GM23338 (cell line): Measurements from ENCODE around the gene CYP2E1. TPM values are rescaled to one million over a fixed set of nuclear protein-coding genes. Genes with fewer than 3 reads are reported as not detected.

Experiments used
- ATAC-seq: fragments of 200-7000 bp; cut with Tn5 transposase; 3 replicates; pipeline ENCODE4 v1.9.1; 2020
- DNase-seq: peaks from one replicate; pipeline ENCODE4 v3.0.0-alpha.2; 2015; ENCODE audit warnings: low spot score
- H2AFZ ChIP-seq: fragments of 200-600 bp; sonication (generic); 2 replicates; pipeline ENCODE4 v1.8.0; 2016; ENCODE audit warnings: antibody characterized with exemption, mild to moderate bottlenecking, moderate library complexity
- H3F3A ChIP-seq: fragments of 200-600 bp; sonication (generic); replicated peaks from 2 replicates; pipeline ENCODE4 v1.8.0; 2017; ENCODE audit warnings: antibody characterized with exemption, mixed run types, low read depth
- H3K27ac ChIP-seq: fragments of 200-600 bp; sonication (generic); 2 replicates; pipeline ENCODE4 v1.6.1; 2016; ENCODE audit warnings: low read depth
- H3K27me3 ChIP-seq: fragments of 200-600 bp; sonication (generic); 2 replicates; pipeline ENCODE4 v1.8.0; 2016; ENCODE audit warnings: mild to moderate bottlenecking, mixed run types, moderate library complexity; ENCODE audit not compliant: insufficient read depth
- H3K36me3 ChIP-seq: fragments of 200-600 bp; sonication (generic); 2 replicates; pipeline ENCODE4 v1.8.0; 2016; ENCODE audit warnings: mild to moderate bottlenecking; ENCODE audit not compliant: insufficient read depth
- H3K4me1 ChIP-seq: fragments of 200-600 bp; sonication (generic); 2 replicates; pipeline ENCODE4 v1.8.0; 2016; ENCODE audit warnings: mild to moderate bottlenecking, moderate library complexity; ENCODE audit not compliant: insufficient read depth
- H3K4me2 ChIP-seq: fragments of 200-600 bp; sonication (generic); 2 replicates; pipeline ENCODE4 v1.7.1; 2017; ENCODE audit warnings: mixed run types
- H3K4me3 ChIP-seq: fragments of 200-600 bp; sonication (generic); 2 replicates; pipeline ENCODE4 v1.6.1; 2016; ENCODE audit warnings: mixed run types
- H3K79me2 ChIP-seq: fragments of 200-600 bp; sonication (generic); replicated peaks from 2 replicates; pipeline ENCODE4 v1.8.0; 2017; ENCODE audit warnings: mild to moderate bottlenecking; ENCODE audit not compliant: insufficient read depth
- H3K9me2 ChIP-seq: fragments of 200-600 bp; sonication (generic); 2 replicates; pipeline ENCODE4 v1.8.0; 2017; ENCODE audit not compliant: insufficient read depth
- H4K20me1 ChIP-seq: fragments of 200-600 bp; sonication (generic); replicated peaks from 2 replicates; pipeline ENCODE4 v1.8.0; 2017; ENCODE audit warnings: mild to moderate bottlenecking; ENCODE audit not compliant: insufficient read depth
- H3K27ac Mint-ChIP-seq: 2 replicates; pipeline ENCODE4 v1.8.0; 2020; ENCODE audit warnings: inconsistent platforms, mild to moderate bottlenecking, moderate library complexity, mixed read lengths
- H3K27me3 Mint-ChIP-seq: 3 replicates; pipeline ENCODE4 v1.8.0; 2022; ENCODE audit warnings: low read depth, mild to moderate bottlenecking, moderate library complexity, mixed read lengths, inconsistent platforms; ENCODE audit not compliant: insufficient read depth, poor library complexity
- H3K36me3 Mint-ChIP-seq: 3 replicates; pipeline ENCODE4 v1.8.0; 2021; ENCODE audit warnings: low read depth, mild to moderate bottlenecking, inconsistent platforms, moderate library complexity, mixed read lengths
- H3K4me1 Mint-ChIP-seq: 3 replicates; pipeline ENCODE4 v1.8.0; 2020; ENCODE audit warnings: mild to moderate bottlenecking, inconsistent platforms, mixed read lengths
- H3K4me3 Mint-ChIP-seq: 3 replicates; pipeline ENCODE4 v1.8.0; 2021; ENCODE audit warnings: moderate library complexity, mild to moderate bottlenecking, inconsistent platforms, mixed read lengths
- H3K9me3 Mint-ChIP-seq: 3 replicates; pipeline ENCODE4 v1.8.0; 2020; ENCODE audit warnings: moderate library complexity, mild to moderate bottlenecking, inconsistent platforms, mixed read lengths
- CREB1 ChIP-seq: fragments of 250-450 bp; sonication (Bioruptor Pico); IDR thresholded peaks from 2 replicates; pipeline ENCODE4 v1.5.0; 2020; ENCODE audit warnings: low read depth, mild to moderate bottlenecking, moderate library complexity
- ETS1 ChIP-seq: IDR thresholded peaks from 2 replicates; pipeline ENCODE4 v1.6.1; 2016; ENCODE audit warnings: antibody characterized with exemption
- EZH2 ChIP-seq: fragments of 200-600 bp; sonication (generic); IDR thresholded peaks from one replicate; pipeline ENCODE4 v1.8.0; 2017; ENCODE audit warnings: antibody characterized with exemption, mild to moderate bottlenecking, low read depth; ENCODE audit not compliant: unreplicated experiment
- EZH2phosphoT487 ChIP-seq: fragments of 200-600 bp; sonication (generic); IDR thresholded peaks from one replicate; pipeline ENCODE4 v1.8.1; 2018; ENCODE audit warnings: antibody characterized with exemption; ENCODE audit not compliant: unreplicated experiment
- JUNB ChIP-seq: IDR thresholded peaks from one replicate; pipeline ENCODE4 v1.6.1; 2016; ENCODE audit warnings: antibody characterized with exemption; ENCODE audit not compliant: unreplicated experiment
- NANOG ChIP-seq: IDR thresholded peaks from 2 replicates; pipeline ENCODE4 v1.6.1; 2016; ENCODE audit warnings: antibody characterized with exemption, borderline replicate concordance
- POLR2AphosphoS5 ChIP-seq: IDR thresholded peaks from 2 replicates; pipeline ENCODE4 v1.6.1; 2016; ENCODE audit warnings: antibody characterized with exemption, low read depth
- STAT1 ChIP-seq: IDR thresholded peaks from one replicate; pipeline ENCODE4 v1.6.1; 2016; ENCODE audit warnings: antibody characterized with exemption; ENCODE audit not compliant: unreplicated experiment
- ZNF114 ChIP-seq: fragments of 250-450 bp; sonication (Bioruptor Pico); IDR thresholded peaks from 2 replicates; pipeline ENCODE4 v1.5.0; 2020; ENCODE audit warnings: mild to moderate bottlenecking, moderate library complexity
- ZNF331 ChIP-seq: fragments of 250-450 bp; sonication (Bioruptor Pico); IDR thresholded peaks from 2 replicates; pipeline ENCODE4 v1.5.0; 2020; ENCODE audit warnings: low read depth, mild to moderate bottlenecking, moderate library complexity
- polyA plus RNA-seq: library from polyadenylated mRNA; unstranded; fragments of >200 nt; fragmentation: Nextera tagmentation; extraction: Ambion mirVana; gene quantifications from 2 replicates; pipeline ENCODE4 v1.2.1, GENCODE V29; 2016
- total RNA-seq: library from RNA; depleted of rRNA; stranded (reverse); fragments of >200 nt; shearing (Covaris generic); gene quantifications from 2 replicates; pipeline ENCODE4 v1.2.3, GENCODE V29; 2014
- TF ChIP-seq, protein P1 (sequence below): fragments of 250-450 bp; sonication (Bioruptor Pico); IDR thresholded peaks from 2 replicates; pipeline ENCODE4 v1.5.0; 2020; ENCODE audit warnings: mild to moderate bottlenecking, moderate library complexity
- TF ChIP-seq, protein P2 (sequence below), 2 experiments: fragments of 200-600 bp in 1 of 2; sonication (generic) in 1 of 2; conservative IDR thresholded peaks; 2 replicates each; pipeline versions ENCODE4 v1.5.1 to v1.6.1; 2016 to 2017; ENCODE audit warnings: antibody characterized with exemption in 2 of 2, low read depth in 2 of 2, mild to moderate bottlenecking in 2 of 2, moderate library complexity in 1 of 2
- TF ChIP-seq, protein P3 (sequence below): IDR thresholded peaks from one replicate; pipeline ENCODE4 v1.6.1; 2018; ENCODE audit warnings: antibody characterized with exemption; ENCODE audit not compliant: unreplicated experiment

CYP2E1 gene
- total and polyA plus RNA-seq, 2 experiments from 2014 or later: 0.97 to 2.2 TPM

- Histone ChIP-seq H3K36me3 (no peaks in the 10 kb centered on the region; the same call in 1 of the 2 replicates), H3K4me1 (no peaks in the 10 kb centered on the region), H2AFZ (no peak overlapping the region), H3K9me2 (no peaks in the 10 kb centered on the region), H3K4me2 (no peak overlapping the region), H3K27me3 (no peaks in the 10 kb centered on the region), H4K20me1 (no peaks in the 10 kb centered on the region), H3F3A (no peaks in the 10 kb centered on the region), H3K4me3 (no peak overlapping the region), H3K79me2 (no peaks in the 10 kb centered on the region), H3K27ac (no peak overlapping the region)
- TF ChIP-seq ZNF114 (CRISPR knock-in tag): no peak
- TF ChIP-seq POLR2AphosphoS5: no peak
- TF ChIP-seq ZNF331 (CRISPR knock-in tag): no peak
- TF ChIP-seq ETS1: no peak
- TF ChIP-seq NANOG: no peak
- TF ChIP-seq, protein P1, sequence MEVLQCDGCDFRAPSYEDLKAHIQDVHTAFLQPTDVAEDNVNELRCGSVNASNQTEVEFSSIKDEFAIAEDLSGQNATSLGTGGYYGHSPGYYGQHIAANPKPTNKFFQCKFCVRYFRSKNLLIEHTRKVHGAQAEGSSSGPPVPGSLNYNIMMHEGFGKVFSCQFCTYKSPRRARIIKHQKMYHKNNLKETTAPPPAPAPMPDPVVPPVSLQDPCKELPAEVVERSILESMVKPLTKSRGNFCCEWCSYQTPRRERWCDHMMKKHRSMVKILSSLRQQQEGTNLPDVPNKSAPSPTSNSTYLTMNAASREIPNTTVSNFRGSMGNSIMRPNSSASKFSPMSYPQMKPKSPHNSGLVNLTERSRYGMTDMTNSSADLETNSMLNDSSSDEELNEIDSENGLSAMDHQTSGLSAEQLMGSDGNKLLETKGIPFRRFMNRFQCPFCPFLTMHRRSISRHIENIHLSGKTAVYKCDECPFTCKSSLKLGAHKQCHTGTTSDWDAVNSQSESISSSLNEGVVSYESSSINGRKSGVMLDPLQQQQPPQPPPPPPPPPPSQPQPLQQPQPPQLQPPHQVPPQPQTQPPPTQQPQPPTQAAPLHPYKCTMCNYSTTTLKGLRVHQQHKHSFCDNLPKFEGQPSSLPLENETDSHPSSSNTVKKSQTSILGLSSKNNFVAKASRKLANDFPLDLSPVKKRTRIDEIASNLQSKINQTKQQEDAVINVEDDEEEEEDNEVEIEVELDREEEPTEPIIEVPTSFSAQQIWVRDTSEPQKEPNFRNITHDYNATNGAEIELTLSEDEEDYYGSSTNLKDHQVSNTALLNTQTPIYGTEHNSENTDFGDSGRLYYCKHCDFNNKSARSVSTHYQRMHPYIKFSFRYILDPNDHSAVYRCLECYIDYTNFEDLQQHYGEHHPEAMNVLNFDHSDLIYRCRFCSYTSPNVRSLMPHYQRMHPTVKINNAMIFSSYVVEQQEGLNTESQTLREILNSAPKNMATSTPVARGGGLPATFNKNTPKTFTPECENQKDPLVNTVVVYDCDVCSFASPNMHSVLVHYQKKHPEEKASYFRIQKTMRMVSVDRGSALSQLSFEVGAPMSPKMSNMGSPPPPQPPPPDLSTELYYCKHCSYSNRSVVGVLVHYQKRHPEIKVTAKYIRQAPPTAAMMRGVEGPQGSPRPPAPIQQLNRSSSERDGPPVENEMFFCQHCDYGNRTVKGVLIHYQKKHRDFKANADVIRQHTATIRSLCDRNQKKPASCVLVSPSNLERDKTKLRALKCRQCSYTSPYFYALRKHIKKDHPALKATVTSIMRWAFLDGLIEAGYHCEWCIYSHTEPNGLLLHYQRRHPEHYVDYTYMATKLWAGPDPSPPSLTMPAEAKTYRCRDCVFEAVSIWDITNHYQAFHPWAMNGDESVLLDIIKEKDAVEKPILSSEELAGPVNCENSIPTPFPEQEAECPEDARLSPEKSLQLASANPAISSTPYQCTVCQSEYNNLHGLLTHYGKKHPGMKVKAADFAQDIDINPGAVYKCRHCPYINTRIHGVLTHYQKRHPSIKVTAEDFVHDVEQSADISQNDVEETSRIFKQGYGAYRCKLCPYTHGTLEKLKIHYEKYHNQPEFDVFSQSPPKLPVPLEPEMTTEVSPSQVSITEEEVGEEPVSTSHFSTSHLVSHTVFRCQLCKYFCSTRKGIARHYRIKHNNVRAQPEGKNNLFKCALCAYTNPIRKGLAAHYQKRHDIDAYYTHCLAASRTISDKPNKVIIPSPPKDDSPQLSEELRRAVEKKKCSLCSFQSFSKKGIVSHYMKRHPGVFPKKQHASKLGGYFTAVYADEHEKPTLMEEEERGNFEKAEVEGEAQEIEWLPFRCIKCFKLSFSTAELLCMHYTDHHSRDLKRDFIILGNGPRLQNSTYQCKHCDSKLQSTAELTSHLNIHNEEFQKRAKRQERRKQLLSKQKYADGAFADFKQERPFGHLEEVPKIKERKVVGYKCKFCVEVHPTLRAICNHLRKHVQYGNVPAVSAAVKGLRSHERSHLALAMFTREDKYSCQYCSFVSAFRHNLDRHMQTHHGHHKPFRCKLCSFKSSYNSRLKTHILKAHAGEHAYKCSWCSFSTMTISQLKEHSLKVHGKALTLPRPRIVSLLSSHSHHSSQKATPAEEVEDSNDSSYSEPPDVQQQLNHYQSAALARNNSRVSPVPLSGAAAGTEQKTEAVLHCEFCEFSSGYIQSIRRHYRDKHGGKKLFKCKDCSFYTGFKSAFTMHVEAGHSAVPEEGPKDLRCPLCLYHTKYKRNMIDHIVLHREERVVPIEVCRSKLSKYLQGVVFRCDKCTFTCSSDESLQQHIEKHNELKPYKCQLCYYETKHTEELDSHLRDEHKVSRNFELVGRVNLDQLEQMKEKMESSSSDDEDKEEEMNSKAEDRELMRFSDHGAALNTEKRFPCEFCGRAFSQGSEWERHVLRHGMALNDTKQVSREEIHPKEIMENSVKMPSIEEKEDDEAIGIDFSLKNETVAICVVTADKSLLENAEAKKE: no peak
- no peak for TF ChIP-seq EZH2
- TF ChIP-seq STAT1: no peak
- no peak for TF ChIP-seq EZH2phosphoT487
- TF ChIP-seq CREB1: no peak
- no peak for TF ChIP-seq JUNB
- TF ChIP-seq, protein P2, sequence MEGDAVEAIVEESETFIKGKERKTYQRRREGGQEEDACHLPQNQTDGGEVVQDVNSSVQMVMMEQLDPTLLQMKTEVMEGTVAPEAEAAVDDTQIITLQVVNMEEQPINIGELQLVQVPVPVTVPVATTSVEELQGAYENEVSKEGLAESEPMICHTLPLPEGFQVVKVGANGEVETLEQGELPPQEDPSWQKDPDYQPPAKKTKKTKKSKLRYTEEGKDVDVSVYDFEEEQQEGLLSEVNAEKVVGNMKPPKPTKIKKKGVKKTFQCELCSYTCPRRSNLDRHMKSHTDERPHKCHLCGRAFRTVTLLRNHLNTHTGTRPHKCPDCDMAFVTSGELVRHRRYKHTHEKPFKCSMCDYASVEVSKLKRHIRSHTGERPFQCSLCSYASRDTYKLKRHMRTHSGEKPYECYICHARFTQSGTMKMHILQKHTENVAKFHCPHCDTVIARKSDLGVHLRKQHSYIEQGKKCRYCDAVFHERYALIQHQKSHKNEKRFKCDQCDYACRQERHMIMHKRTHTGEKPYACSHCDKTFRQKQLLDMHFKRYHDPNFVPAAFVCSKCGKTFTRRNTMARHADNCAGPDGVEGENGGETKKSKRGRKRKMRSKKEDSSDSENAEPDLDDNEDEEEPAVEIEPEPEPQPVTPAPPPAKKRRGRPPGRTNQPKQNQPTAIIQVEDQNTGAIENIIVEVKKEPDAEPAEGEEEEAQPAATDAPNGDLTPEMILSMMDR (conservative IDR thresholded peaks at IDR 0.05; ENCODE audit: low read depth in 2 of 2): no peak
- TF ChIP-seq, protein P3, sequence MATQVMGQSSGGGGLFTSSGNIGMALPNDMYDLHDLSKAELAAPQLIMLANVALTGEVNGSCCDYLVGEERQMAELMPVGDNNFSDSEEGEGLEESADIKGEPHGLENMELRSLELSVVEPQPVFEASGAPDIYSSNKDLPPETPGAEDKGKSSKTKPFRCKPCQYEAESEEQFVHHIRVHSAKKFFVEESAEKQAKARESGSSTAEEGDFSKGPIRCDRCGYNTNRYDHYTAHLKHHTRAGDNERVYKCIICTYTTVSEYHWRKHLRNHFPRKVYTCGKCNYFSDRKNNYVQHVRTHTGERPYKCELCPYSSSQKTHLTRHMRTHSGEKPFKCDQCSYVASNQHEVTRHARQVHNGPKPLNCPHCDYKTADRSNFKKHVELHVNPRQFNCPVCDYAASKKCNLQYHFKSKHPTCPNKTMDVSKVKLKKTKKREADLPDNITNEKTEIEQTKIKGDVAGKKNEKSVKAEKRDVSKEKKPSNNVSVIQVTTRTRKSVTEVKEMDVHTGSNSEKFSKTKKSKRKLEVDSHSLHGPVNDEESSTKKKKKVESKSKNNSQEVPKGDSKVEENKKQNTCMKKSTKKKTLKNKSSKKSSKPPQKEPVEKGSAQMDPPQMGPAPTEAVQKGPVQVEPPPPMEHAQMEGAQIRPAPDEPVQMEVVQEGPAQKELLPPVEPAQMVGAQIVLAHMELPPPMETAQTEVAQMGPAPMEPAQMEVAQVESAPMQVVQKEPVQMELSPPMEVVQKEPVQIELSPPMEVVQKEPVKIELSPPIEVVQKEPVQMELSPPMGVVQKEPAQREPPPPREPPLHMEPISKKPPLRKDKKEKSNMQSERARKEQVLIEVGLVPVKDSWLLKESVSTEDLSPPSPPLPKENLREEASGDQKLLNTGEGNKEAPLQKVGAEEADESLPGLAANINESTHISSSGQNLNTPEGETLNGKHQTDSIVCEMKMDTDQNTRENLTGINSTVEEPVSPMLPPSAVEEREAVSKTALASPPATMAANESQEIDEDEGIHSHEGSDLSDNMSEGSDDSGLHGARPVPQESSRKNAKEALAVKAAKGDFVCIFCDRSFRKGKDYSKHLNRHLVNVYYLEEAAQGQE: no peak
- Mint-ChIP-seq H3K9me3 (peaks cover 54% of the 10 kb centered on the region), H3K4me1 (no peaks in the 10 kb centered on the region), H3K27ac (no peak overlapping the region), H3K4me3 (no peak overlapping the region), H3K27me3 (peaks cover 5% of the 10 kb centered on the region), H3K36me3 (peaks cover 5% of the 10 kb centered on the region; the same call in 1 of the 3 replicates)
- ATAC-seq (no peak), DNase-seq (no peak)
Observed at GRCh38 chr10:133481086-133481643, 46.0 kb upstream of the CYP2E1 start.
